SK-N-SH treated with all-trans-retinoic acid at 6 μM for 48 hours (cell line): ENCODE measurements around the gene OR1S1.

Experiments
- ISL1 ChIP-seq: fragments of 250-450 bp; sonication (Bioruptor Pico); IDR thresholded peaks from 2 replicates; pipeline ENCODE4 v2.1.2; 2022; ENCODE audit warnings: mild to moderate bottlenecking, moderate library complexity
- TCF4 ChIP-seq: fragments of 250-450 bp; sonication (Bioruptor Pico); IDR thresholded peaks from 2 replicates; pipeline ENCODE4 v1.8.0; 2021; ENCODE audit warnings: mild to moderate bottlenecking, moderate library complexity, borderline replicate concordance
- ZC3H10 ChIP-seq: fragments of 250-450 bp; sonication (Bioruptor Pico); IDR thresholded peaks from 2 replicates; pipeline ENCODE4 v1.5.1; 2021; ENCODE audit warnings: mild to moderate bottlenecking, moderate library complexity

- no peak for TF ChIP-seq TCF4
- TF ChIP-seq ZC3H10 (CRISPR knock-in tag), result no peak
- no peak for TF ChIP-seq ISL1 (CRISPR knock-in tag)
These were observed 19.1 kb upstream of the OR1S1 start for GRCh38 chr11:58193391-58193790.
